H4 (cell line): ENCODE data around the gene CSNK1G1. TPM values are rescaled to one million over a fixed set of nuclear protein-coding genes. Genes with fewer than 3 reads are reported as not detected.
A peak's percentile ranks its signal among the peaks of the same experiment; 100 is the strongest.
"Not testable (repeated sequence)": the region's sequence is repeated elsewhere in the genome, so short reads cannot be mapped to it uniquely, and the experiment has no call there.

Experiments
- DNase-seq: peaks from one replicate; pipeline ENCODE4 v3.0.0-alpha.2; 2015; ENCODE audit warnings: low spot score
- total RNA-seq: library from RNA; depleted of rRNA; stranded (reverse); fragments of >200 nt; shearing (Covaris generic); gene quantifications from 2 replicates; pipeline ENCODE4 v1.2.3, GENCODE V29; 2014

The CSNK1G1 gene
- total RNA-seq, 1 experiment from 2014 or later, result 14.6 TPM

GRCh38 chr15:64237677-64238076 lies 118.3 kb downstream of the CSNK1G1 start:
- no peak for DNase-seq

GRCh38 chr15:64236156-64236894 lies 119.6 kb downstream of the CSNK1G1 start:
- no peak for DNase-seq

- no peak for DNase-seq
These were observed 120.4 kb downstream of the CSNK1G1 start for GRCh38 chr15:64235552-64235951.

- no peak for DNase-seq
These were observed 122.7 kb downstream of the CSNK1G1 start for GRCh38 chr15:64233299-64233698.

DNA sequence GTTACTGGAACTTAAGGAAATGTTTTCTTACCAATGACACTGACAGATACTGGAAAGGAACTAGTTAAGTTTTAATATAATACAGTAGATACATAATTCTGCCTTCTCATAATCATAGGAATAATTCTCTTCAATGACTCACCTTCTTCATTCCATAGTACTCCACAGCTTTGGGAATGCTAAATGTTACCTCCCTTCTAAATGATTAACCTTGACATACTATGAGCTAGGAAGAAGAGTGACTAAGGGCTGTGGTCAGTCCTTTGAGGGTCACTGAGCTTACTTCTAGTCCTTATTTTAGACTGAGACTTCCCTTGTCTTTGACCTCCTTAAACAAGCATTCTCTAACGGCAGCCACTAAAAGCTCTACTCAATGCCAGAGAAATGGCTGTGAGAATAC lies 123.6 kb downstream of the CSNK1G1 start:
- DNase-seq, result no peak

- no peak for DNase-seq
These were observed 126.7 kb downstream of the CSNK1G1 start for GRCh38 chr15:64229129-64229724.

GRCh38 chr15:64225804-64226203 lies 130.2 kb downstream of the CSNK1G1 start:
- no peak for DNase-seq

DNA sequence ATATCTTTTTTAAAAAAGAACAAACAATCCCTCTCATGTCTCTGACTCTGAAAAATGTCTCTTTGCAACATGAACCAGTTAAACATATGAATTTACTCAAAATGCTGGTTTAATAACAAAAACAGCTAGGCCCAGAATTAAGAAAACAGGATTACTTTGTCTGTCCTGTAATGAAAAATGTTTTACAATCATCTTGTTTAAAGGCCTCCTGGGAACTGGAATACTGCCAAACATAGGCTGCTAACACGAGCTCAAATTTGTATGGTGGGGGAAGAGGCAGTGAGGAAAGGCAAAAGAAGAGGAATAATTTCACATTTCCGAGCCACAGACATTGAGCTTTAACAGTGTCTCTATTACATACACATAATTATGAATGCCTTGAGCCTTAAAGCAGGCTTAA lies 131.5 kb downstream of the CSNK1G1 start:
- DNase-seq, result peak; percentile 16

DNA sequence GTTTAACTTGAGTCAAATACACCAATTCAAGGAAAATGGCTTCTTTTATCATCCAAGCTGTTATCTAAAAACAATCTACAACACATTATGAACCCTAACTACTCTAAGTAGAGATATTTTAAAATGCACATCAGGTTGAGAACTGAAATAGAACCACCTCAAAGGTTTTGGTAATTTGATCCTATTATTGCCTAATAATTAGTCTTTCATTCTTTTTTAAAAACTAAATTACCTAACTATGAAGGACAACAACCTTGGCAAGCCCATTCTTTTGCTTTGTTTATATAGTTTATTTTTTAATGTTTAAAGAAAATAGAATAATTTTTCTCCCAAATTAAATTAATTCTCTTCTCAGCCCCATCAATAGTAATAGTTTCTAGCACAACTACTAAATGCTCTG lies 132.1 kb downstream of the CSNK1G1 start:
- no peak for DNase-seq

GRCh38 chr15:64222573-64223366 lies 133.2 kb downstream of the CSNK1G1 start:
- no peak for DNase-seq

GRCh38 chr15:64221911-64222310 lies 134.1 kb downstream of the CSNK1G1 start:
- DNase-seq, result not testable (repeated sequence)

GRCh38 chr15:64217429-64217750 lies 138.6 kb downstream of the CSNK1G1 start:
- DNase-seq, result not testable (repeated sequence)

DNA sequence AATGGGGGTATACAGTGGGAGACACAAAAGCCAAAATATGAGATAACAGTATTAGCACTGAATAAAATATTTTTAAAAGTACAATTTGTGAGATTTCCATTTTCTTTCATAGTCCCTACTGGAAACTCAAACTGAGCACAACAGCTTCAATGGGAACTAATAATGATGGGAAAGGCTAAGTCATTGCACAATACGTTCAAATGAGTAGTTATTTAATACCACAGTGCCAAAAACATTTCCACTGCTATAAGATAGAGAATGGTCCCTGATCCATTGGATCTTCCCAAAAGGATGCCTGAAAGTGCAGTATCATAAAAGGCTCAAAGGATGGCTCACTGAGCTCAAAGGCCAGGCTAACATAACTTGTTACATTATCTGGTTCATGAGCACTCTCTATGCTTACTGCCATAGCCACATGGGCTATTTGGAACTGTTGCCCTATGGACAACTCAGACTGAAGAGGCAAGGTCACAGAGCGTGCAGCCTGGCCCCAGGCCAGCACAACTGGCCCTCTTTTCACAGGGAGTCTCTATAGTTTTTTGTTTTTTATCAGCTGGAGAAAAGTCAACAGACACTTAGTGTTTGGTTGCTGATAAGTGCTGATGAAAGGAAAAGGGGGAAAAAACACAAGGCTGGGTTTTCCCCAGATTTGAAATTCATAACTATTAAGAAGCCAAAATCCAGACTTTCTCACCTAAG lies 139.1 kb downstream of the CSNK1G1 start:
- no peak for DNase-seq

DNA sequence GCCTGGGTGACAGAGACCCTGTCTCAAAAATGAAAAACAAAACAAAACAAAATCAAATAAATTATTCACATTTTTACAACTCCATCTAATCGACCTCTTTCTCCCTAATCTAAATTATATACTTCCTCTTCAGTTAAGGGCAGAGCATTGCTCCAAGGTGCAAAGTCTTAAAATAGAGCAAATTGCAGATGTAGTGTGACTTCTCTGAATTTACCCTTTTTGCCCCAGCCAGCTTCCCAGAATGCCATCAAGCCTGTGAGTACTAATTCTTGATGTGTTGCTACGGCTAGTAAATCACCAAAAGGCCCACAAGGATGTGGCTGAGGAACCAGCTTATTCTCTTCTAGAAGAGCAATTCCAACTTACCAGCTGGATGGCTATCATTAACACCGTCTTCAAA lies 139.8 kb downstream of the CSNK1G1 start:
- DNase-seq, result no peak

DNA sequence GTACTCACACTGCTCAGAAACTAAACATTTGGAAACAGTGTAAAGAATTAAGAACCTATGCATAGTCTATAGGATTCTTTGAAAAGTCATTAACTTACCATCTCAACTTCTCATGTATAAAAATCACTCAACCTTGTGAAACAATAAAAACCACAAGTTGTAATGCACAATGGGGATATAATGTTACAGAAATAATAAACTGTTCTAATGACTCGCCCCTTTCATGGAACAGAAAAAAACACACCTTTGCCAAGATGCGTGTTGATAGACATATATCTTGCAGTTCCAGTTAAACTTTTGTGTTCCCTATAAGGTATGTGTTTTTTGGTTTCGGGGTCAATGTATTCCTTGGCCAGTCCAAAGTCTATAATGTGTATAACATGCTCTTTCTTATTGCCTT lies 142.3 kb downstream of the CSNK1G1 start:
- no peak for DNase-seq

DNA sequence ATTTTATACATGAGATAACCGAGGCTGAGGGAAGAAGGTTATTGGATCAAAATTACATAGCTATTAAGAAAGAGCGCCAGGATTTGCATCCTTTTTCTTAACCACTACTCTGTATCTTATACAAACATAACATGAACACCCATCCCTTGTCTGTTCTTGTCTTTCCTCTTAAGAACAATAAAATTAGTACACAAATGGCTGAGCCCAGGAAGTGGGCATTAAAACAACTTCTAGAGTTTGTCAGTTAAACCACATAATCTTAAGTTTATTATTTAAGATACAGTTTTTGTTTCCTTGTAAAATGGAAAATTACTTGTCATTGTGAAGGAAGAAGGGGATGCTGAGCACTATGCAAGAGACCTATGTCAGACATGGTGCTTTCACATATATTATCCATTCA lies 144.3 kb downstream of the CSNK1G1 start:
- DNase-seq, result no peak

DNA sequence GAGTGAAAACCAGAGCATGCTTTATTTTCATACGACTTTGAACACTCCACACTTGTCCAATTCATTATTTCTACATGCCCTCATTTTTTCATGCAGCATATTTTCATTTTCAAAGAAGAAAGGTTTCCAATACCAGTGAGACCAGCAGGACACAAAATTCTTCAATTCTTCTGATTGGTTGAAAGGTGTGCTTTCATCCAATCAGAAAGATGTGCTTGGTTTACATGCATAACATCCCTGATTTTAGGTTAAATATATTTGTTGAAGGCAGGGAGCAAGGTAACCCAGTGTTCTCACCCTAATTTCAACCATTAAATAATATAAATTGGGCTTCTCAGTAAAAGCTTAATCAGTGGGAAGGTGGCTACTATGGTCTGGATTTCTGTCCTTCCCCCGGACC lies 145.6 kb downstream of the CSNK1G1 start:
- no peak for DNase-seq

DNA sequence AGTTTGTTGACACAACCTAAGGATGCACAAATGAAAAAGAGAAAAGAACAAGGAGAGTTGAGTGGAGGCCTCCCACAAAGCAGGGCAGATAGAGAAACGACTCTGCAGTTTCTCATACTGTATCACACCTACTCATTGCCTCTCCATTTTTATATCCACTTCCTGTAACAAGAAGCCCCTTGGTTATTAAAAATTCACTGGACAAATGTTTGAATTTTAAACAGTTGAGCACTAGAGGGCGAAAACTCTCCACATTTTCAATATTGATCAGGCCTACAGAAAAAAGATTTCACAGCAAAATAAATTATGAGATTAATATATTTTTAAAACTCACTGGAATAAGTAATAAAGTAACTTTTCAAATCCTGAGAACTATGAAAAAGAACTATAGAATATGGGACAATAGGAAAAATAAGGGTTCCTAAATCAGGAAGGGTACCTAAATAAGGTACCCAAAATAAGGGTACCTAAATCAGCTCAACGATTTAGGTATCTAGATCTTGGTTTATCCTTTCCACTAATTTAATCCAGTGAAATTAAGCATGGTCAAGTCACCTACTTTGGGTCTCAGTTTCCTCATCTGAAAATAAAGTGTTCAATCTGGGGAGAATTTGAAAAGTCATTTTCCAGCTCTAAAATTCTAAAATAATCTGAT lies 146.2 kb downstream of the CSNK1G1 start:
- peak; percentile 9 for DNase-seq

- no peak for DNase-seq
These were observed 150.8 kb downstream of the CSNK1G1 start for GRCh38 chr15:64205202-64205601.

GRCh38 chr15:64197425-64197824 lies 158.5 kb downstream of the CSNK1G1 start:
- DNase-seq, result no peak

DNA sequence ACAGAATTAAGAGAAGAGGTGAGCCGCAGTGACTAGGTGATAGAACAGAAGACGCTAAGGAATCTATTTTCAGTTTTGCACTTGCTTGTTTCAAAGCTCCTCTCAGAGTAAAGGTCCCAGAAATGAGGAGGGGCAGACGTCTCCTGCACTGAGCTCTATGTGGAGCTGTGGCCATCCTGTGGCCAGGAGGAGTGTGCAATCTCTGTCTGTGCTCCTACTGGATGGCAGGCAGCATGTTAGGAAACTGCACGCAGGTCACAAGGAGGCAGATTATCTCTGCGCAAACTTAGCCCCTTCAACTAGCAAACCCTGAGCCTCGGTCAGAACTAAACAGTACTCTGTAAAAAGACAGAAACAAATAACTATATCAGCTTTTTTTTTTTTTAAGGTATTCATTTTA lies 162.0 kb downstream of the CSNK1G1 start:
- DNase-seq, result no peak
